GM18526 (cell line): ENCODE data around the gene PMM2.

Source experiments
- POLR2A ChIP-seq: IDR thresholded peaks from 3 replicates; pipeline ENCODE4 v1.6.1; 2011; ENCODE audit not compliant: insufficient read length; ENCODE audit errors: extremely low read depth

The PMM2 gene

DNA sequence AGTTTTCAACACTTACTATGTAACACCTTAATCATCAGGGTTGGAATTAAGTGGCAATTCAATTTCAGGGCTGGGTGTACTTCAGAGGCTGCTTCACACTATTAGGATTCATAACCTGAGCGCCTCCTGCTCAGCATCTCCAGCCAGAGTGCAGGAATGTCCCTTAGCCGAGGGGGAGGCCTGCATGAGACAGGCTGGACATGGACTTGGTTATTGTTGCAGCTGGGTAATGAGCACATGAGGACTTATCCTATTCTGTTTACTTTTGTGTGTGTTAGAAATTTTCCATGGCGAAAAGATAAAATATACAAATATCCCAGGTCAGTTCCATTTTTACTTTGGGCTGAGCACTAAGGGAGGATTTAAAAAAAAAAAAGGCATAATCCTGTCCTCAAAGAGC lies 10.4 kb downstream of the PMM2 start:
- TF ChIP-seq POLR2A = no peak

DNA sequence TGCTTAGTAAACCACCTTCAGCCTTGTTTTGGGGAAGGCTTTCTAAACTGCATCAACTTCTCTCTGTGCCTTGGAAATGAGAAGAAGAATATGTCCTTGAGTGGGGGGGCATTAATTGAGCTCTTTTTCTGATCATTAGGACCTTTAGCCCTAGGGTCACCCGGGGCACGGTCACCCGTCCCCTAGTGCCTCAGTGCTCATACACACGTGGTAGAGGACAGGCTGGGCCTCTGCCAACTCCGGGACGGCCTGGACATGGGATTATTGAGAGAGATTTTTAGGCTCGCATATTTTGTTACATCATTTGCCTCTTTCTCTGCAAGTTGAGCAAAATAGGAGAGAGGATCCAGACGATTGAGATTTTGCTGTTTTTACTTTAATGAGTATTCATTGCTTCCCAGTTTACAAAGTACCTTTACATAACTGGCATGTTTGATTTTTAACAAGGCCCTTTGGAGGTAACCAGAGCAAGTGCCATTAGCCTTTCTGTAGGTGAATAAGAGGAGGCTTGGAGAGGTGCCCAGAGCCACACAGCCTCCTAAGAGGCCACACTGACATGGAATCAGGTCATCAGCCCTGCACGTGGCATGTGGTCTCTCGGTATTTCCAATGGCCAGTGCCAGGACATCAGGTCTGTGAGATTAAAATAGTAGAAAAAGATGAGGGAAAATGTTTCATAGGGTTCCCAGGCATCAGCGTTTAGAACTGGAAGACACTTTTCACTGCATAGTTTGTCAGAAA lies 11.1 kb downstream of the PMM2 start:
- TF ChIP-seq POLR2A = no peak

GRCh38 chr16:8812162-8812843 lies 14.7 kb downstream of the PMM2 start:
- TF ChIP-seq POLR2A = no peak

GRCh38 chr16:8814095-8814806 lies 16.6 kb downstream of the PMM2 start:
- no peak for TF ChIP-seq POLR2A

DNA sequence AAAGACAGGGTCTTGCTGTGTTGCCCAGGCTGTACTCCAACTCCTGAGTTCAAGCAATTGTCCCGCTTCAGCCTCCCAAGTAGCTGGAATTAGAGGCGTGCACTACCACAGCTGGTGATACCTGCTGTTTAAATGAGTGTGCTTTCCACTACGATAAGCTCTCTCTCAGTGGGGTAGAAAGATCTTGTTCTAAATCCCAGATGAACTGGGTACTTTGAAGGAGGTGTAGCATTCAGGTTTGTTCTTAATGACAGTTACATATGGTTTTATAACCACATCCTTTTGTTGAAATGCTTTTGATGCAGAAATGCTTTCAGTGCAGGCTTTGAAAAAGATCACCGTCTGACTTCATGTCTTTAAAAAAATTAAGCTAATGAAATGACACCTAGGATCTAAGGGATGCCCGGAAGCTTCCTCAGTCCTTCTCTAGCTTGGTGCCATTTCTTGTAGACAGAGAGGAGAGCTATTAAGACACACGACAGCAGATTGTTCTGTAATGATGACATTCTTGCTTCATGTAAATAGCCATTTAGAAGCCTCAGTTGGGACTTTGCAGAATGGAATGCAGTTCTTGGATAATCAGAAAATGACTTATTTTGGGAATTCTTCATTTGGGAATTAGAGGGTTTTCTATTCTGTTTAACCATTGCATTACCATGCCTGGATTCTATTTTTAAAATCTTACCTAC lies 19.5 kb downstream of the PMM2 start:
- TF ChIP-seq POLR2A = no peak

DNA sequence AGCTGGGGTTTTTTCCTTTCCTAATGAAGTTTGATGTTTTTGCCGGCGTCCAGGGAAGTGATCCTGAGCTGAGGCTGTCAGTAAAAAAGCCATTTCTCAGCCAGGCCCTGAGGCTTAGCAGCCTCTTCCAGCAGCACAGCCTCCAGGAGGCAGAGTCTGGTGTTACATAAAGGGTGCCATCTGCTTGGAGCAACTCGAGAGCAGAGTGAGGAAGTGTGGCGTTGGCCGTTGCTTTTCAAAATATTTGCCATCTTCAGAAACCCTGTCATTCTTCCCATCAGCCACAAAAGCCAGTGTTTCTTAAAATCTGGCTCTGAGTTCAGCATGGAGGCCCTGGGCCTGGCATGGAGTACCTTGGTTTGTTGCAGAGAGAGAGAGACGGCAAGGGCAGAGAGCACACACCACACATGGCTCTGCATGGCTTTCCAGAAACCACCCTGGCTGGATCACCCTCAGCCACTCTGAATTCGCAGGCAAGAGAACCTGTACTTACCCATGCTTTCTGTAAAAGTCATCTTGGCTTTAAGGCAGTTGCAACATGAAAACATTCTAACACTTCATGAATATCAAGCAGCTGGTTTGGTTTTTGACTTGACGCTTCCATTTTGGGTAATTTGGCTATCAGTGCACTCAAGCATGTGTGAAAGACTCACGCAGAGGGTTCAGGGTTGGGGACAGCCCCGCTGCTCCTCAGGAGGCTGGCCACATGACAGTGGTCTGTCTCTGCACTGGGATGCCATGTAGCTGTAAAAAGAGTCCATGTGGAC lies 21.0 kb downstream of the PMM2 start:
- TF ChIP-seq POLR2A = no peak

- TF ChIP-seq POLR2A = no peak
Measured at GRCh38 chr16:8819411-8820034, 21.9 kb downstream of the PMM2 start.

DNA sequence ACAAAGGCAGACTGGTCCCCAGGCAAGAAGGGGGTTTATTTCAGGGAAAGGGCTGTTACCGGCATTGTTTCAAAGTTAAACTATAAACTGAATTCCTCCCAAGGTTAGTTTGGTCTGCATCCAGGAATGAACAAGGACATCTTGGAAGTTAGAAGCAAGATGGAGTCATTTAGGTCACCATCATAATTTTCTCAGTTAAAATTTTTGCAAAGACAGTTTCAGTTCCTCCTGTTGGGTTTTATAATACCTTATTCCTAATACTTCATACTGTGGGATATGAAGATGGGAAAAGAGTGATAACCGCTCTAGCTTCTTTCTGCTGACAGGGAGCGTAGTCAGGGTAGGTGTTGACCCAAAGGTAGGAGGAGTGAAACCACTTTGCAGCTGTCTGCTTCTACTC lies 24.8 kb downstream of the PMM2 start:
- TF ChIP-seq POLR2A = no peak

DNA sequence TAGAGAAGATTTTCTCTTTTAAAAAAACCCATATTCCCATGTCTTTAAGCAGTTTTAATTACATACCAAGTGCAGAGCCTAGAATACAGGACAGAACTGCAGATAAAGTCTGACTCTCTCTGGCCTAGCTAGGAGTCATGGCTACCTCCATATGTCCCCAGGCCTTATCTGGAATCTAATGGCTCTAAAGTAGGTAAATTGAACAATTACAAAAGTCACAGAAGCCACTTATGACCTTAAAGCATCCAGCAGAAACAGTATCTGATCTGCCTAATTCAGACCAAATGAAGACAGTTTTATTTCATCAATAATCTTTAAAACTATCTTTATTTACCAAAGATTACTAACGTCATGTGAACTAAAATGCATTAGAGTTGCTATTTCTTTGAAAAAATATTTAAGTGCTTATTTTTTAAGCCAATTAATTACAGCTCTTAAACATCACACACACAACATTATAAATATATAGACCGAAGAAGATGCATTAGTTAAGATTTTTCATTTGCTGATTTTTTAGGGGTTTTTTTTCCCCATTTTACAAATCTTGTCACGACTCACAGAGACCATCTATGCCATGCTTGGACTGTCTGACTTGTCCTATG lies 28.7 kb downstream of the PMM2 start:
- no peak for TF ChIP-seq POLR2A

- no peak for TF ChIP-seq POLR2A
Measured at GRCh38 chr16:8828541-8829165, 31.0 kb downstream of the PMM2 start.

GRCh38 chr16:8831450-8831849 lies 33.8 kb downstream of the PMM2 start:
- no peak for TF ChIP-seq POLR2A

- TF ChIP-seq POLR2A = no peak
Measured at GRCh38 chr16:8831871-8832716, 34.5 kb downstream of the PMM2 start.

DNA sequence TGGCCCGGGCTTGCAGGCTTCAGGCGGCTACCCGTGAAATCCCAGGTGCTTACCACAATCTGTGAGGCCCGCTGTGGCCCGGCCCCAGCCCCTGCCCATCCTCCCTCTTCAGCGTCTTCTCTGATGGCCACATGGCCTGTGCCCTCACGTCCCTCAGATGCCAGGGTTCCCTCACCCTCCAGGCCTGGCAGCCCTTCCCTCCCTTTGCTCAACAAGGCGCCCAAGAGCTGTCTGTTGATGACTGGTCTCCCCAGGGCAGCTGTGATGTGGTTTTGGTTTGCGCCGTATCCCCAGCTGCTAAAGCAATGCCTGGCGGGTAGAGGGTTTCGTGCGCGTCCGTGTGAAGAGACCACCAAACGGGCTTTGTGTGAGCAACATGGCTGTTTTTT lies 35.1 kb downstream of the PMM2 start:
- TF ChIP-seq POLR2A = no peak

DNA sequence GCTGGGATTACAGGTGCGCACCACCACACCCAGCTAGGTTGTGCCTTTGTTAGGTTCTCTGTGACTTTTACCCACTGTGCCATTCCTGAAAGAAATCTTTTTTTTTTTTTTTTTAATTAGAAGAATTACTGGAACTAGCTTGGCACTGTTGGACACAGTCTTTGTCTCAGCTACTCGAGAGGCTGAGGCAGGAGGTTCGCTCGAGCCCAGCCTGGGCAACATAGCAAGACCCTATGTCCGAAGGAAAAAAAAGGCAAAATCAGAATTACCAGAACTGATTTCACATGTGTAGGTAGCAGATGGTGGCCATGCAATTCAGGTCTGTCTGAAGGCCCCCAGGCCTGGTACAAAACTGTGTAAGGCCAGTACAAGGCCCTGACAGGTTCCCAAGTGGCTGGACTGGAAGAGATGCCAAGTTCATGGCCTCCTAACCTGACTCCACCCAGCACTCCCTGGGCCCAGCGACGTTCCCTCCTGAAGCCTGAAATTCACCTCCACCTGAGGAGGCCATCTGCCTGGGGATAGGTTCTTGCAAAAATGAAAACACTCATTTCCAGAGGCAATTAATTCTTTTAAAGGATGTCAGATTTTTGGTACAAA lies 48.2 kb downstream of the PMM2 start:
- TF ChIP-seq POLR2A = no peak
